Ishikawa (cell line): ENCODE results near the gene CD82.

Experiments used
- CEBPB ChIP-seq: IDR thresholded peaks from 2 replicates; pipeline ENCODE4 v1.6.1; 2012
- CREB1 ChIP-seq: IDR thresholded peaks from 2 replicates; pipeline ENCODE4 v1.6.1; 2012; ENCODE audit warnings: low read depth
- EGR1 ChIP-seq: IDR thresholded peaks from 2 replicates; pipeline ENCODE4 v1.6.1; 2012
- EP300 ChIP-seq: IDR thresholded peaks from 2 replicates; pipeline ENCODE4 v1.6.1; 2012; ENCODE audit warnings: borderline replicate concordance
- FOXM1 ChIP-seq: IDR thresholded peaks from 2 replicates; pipeline ENCODE4 v1.6.1; 2012; ENCODE audit warnings: low read depth, borderline replicate concordance
- MAX ChIP-seq: IDR thresholded peaks from 2 replicates; pipeline ENCODE4 v1.6.1; 2012
- NFIC ChIP-seq: IDR thresholded peaks from 2 replicates; pipeline ENCODE4 v1.6.1; 2012
- RAD21 ChIP-seq: IDR thresholded peaks from 2 replicates; pipeline ENCODE4 v1.6.1; 2012; ENCODE audit warnings: low read depth
- REST ChIP-seq: IDR thresholded peaks from 2 replicates; pipeline ENCODE4 v1.6.1; 2012; ENCODE audit warnings: low read depth, mild to moderate bottlenecking
- TAF1 ChIP-seq: IDR thresholded peaks from 2 replicates; pipeline ENCODE4 v1.6.1; 2012; ENCODE audit warnings: low read depth, mild to moderate bottlenecking
- TCF12 ChIP-seq: IDR thresholded peaks from 2 replicates; pipeline ENCODE4 v1.6.1; 2012; ENCODE audit warnings: low read depth
- TEAD4 ChIP-seq: IDR thresholded peaks from 2 replicates; pipeline ENCODE4 v1.6.1; 2012
- USF1 ChIP-seq: IDR thresholded peaks from 2 replicates; pipeline ENCODE4 v1.6.1; 2012
- YY1 ChIP-seq: IDR thresholded peaks from 2 replicates; pipeline ENCODE4 v1.6.1; 2012; ENCODE audit warnings: low read depth
- ZBTB7A ChIP-seq: IDR thresholded peaks from 2 replicates; pipeline ENCODE4 v1.6.1; 2012; ENCODE audit warnings: low read depth

Gene CD82

DNA sequence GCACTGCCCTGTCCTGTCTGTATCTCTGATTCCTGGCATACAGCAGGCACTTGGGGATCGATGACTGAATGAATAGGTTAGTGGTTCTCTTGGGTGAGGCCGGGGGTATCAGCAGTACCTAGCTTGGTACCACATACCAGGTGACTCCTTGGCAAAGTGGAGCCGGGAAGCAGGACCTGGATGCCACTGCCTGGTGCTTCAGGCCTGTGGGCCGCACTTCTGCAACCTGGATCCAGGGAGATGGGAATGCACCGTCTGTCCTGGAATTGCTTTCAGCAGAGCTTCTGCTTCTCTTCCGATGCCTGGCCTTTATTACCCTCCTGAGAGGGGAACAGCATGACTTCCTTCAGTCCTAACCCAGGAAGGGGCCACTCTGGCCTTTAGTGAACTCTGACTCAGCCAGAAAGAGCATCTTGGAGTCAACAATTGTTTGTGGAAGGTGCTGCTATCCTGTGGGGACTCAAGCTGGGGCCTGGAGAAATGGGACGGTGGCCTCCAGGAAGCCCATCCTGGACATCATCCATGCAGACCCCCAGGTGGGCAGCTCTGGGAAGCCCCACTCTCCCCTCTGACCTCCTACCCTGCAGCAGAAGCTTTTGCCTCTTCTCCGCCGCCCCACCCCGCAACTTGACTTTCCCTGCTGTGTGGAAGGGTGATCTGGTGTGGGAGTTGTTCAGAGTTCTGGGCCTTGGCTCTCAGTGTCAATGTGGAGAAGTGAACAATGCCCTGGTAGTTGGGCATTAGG, 5.1 kb downstream of the CD82 start:
- TF ChIP-seq MAX = no peak
- no peak for TF ChIP-seq NFIC
- no peak for TF ChIP-seq TAF1
- TF ChIP-seq USF1 = no peak
- TF ChIP-seq TCF12 = no peak
- TF ChIP-seq REST = no peak
- no peak for TF ChIP-seq FOXM1
- no peak for TF ChIP-seq EGR1
- TF ChIP-seq CEBPB = no peak
- TF ChIP-seq YY1 = no peak
- TF ChIP-seq EP300 = no peak
- no peak for TF ChIP-seq TEAD4
- TF ChIP-seq CREB1 = no peak
- TF ChIP-seq RAD21 = no peak
- TF ChIP-seq ZBTB7A = no peak

GRCh38 chr11:44571871-44572270, 6.4 kb downstream of the CD82 start:
- TF ChIP-seq CREB1 (no peak), EGR1 (no peak), TCF12 (no peak), FOXM1 (no peak), USF1 (no peak), MAX (no peak), RAD21 (no peak), REST (no peak), EP300 (no peak), TEAD4 (no peak)

GRCh38 chr11:44572436-44572835, 7.0 kb downstream of the CD82 start:
- TF ChIP-seq EGR1 (no peak), RAD21 (no peak), USF1 (no peak), NFIC (no peak), ZBTB7A (no peak), TCF12 (no peak), MAX (no peak), EP300 (no peak), FOXM1 (no peak), TAF1 (no peak), REST (no peak), YY1 (no peak), TEAD4 (no peak), CEBPB (no peak), CREB1 (no peak)

- TF ChIP-seq FOXM1 (no peak), RAD21 (no peak), MAX (no peak), REST (no peak), TAF1 (no peak), EGR1 (no peak), USF1 (no peak), ZBTB7A (no peak), EP300 (no peak), YY1 (no peak), NFIC (no peak), CEBPB (no peak), CREB1 (no peak)
Measured at GRCh38 chr11:44572884-44573283, 7.4 kb downstream of the CD82 start.
